CD14-positive monocyte (primary cell): ENCODE measurements around the gene SEMA5B. TPM values are rescaled to one million over a fixed set of nuclear protein-coding genes. Genes with fewer than 3 reads are reported as not detected.

Experiments used
- DNase-seq, 3 donors: peaks; one replicate each; pipeline ENCODE4 v3.0.0-alpha.2; 2011 to 2022
- H2AFZ ChIP-seq: 2 replicates; pipeline ENCODE4 v1.6.0; 2012; ENCODE audit warnings: mild to moderate bottlenecking, low read depth, low read length, inconsistent platforms; ENCODE audit not compliant: insufficient read depth, poor library complexity, severe bottlenecking
- H3K27ac ChIP-seq, 2 donors: 1 replicate in 1 of 2; 2 replicates in 1 of 2; pipeline ENCODE4 v1.5.1; 2012 to 2013; ENCODE audit warnings: low read length in 2 of 2, control low read depth in 1 of 2, inconsistent platforms in 1 of 2, low read depth in 1 of 2, mild to moderate bottlenecking in 1 of 2
- H3K27me3 ChIP-seq, 2 donors: one replicate each; pipeline versions ENCODE4 v1.6.0 to v1.6.1; 2011 to 2013; ENCODE audit warnings: low read length in 2 of 2; ENCODE audit not compliant: control insufficient read depth in 2 of 2, insufficient read depth in 2 of 2
- H3K36me3 ChIP-seq, 2 donors: replicated peaks in 1 of 2; 1 replicate in 1 of 2; 2 replicates in 1 of 2; pipeline versions ENCODE4 v1.5.1 to v1.6.1; 2012 to 2013; ENCODE audit warnings: low read length in 2 of 2, control low read depth in 1 of 2, inconsistent platforms in 1 of 2, mild to moderate bottlenecking in 1 of 2; ENCODE audit not compliant: insufficient read depth in 2 of 2, control insufficient read depth in 1 of 2
- H3K4me1 ChIP-seq, 2 donors: 1 replicate in 1 of 2; 2 replicates in 1 of 2; pipeline versions ENCODE4 v1.5.1 to v1.6.1; 2012 to 2013; ENCODE audit warnings: low read length in 2 of 2, control low read depth in 1 of 2, inconsistent platforms in 1 of 2, mild to moderate bottlenecking in 1 of 2, moderate library complexity in 1 of 2; ENCODE audit not compliant: insufficient read depth in 2 of 2, control insufficient read depth in 1 of 2
- H3K4me2 ChIP-seq: replicated peaks from 2 replicates; pipeline ENCODE3; 2012; ENCODE audit warnings: low read length, moderate library complexity, mild to moderate bottlenecking; ENCODE audit not compliant: poor library complexity, severe bottlenecking; ENCODE audit errors: extremely low read depth
- H3K4me3 ChIP-seq, 3 experiments: fragments of 200-600 bp in 1 of 3; sonication (generic) in 1 of 3; replicated peaks in 1 of 3; 1 replicate in 2 of 3; 2 replicates in 1 of 3; pipeline ENCODE4 v1.5.1; 2011 to 2013; ENCODE audit warnings: low read length in 3 of 3, mild to moderate bottlenecking in 3 of 3, control low read depth in 2 of 3, low read depth in 2 of 3, inconsistent platforms in 1 of 3, moderate library complexity in 1 of 3
- H3K79me2 ChIP-seq: 2 replicates; pipeline ENCODE4 v1.6.0; 2012; ENCODE audit warnings: mild to moderate bottlenecking, control low read depth, inconsistent platforms, low read length, moderate library complexity; ENCODE audit not compliant: insufficient read depth
- H3K9ac ChIP-seq: 2 replicates; pipeline ENCODE4 v1.6.0; 2017; ENCODE audit warnings: low read length, mild to moderate bottlenecking; ENCODE audit not compliant: insufficient read depth, poor library complexity, severe bottlenecking
- H3K9me3 ChIP-seq, 2 donors: replicated peaks in 1 of 2; 1 replicate in 1 of 2; 2 replicates in 1 of 2; pipeline versions ENCODE4 v1.5.1 to v1.6.1; 2012 to 2013; ENCODE audit warnings: low read length in 2 of 2, control low read depth in 1 of 2; ENCODE audit not compliant: control insufficient read depth in 1 of 2, insufficient read depth in 1 of 2
- H4K20me1 ChIP-seq: 2 replicates; pipeline ENCODE4 v1.6.0; 2012; ENCODE audit warnings: mild to moderate bottlenecking, low read length, control low read depth, moderate library complexity; ENCODE audit not compliant: insufficient read depth
- H3K27ac Mint-ChIP-seq, 7 donors: one replicate each; pipeline ENCODE4 v1.8.0; 2020; ENCODE audit warnings: mild to moderate bottlenecking in 7 of 7, mixed read lengths in 7 of 7, moderate library complexity in 6 of 7, inconsistent platforms in 2 of 7
- H3K27me3 Mint-ChIP-seq, 3 donors: one replicate each; pipeline ENCODE4 v1.8.0; 2021 to 2022; ENCODE audit warnings: low read depth in 3 of 3, mild to moderate bottlenecking in 3 of 3, mixed read lengths in 3 of 3, moderate library complexity in 3 of 3, inconsistent platforms in 1 of 3
- H3K36me3 Mint-ChIP-seq, 2 donors: one replicate each; pipeline ENCODE4 v1.8.0; 2020; ENCODE audit warnings: mixed read lengths in 2 of 2, inconsistent platforms in 1 of 2, mild to moderate bottlenecking in 1 of 2
- H3K4me1 Mint-ChIP-seq: one replicate; pipeline ENCODE4 v1.8.0; 2020; ENCODE audit warnings: mild to moderate bottlenecking, mixed read lengths
- H3K4me3 Mint-ChIP-seq, 2 donors: one replicate each; pipeline ENCODE4 v1.8.0; 2020; ENCODE audit warnings: mild to moderate bottlenecking in 2 of 2, mixed read lengths in 2 of 2, moderate library complexity in 1 of 2
- H3K9me3 Mint-ChIP-seq, 7 donors: one replicate each; pipeline ENCODE4 v1.8.0; 2020 to 2022; ENCODE audit warnings: mixed read lengths in 7 of 7, mild to moderate bottlenecking in 6 of 7, moderate library complexity in 6 of 7, inconsistent platforms in 2 of 7
- CTCF ChIP-seq: fragments of 200-600 bp; IDR thresholded peaks from one replicate; pipeline ENCODE4 v1.8.0; 2022; ENCODE audit warnings: antibody characterized with exemption, mild to moderate bottlenecking
- WGBS: methylation state at CpG from one replicate; pipeline ENCODE4 v1.1.5; 2013; ENCODE audit warnings: missing lambda C conversion rate; ENCODE audit not compliant: insufficient coverage; 5-methylcytosine and 5-hydroxymethylcytosine counted together
- intact Hi-C, 2 donors: fragments of 100-400 bp; cut with micrococcal nuclease; formaldehyde crosslinking; loops; one replicate each; pipeline versions ENCODE4 v1.15.0 to v1.15.1; 2023
- polyA plus RNA-seq, 3 donors: library from polyadenylated mRNA; depleted of rRNA in 1 of 3; unstranded in 2 of 3; stranded (reverse) in 1 of 3; fragments of 300-500 nt in 2 of 3; fragments of >200 nt in 1 of 3; fragmentation: Illumina TruSeq in 2 of 3; gene quantifications; 1 replicate in 2 of 3; 2 replicates in 1 of 3; pipeline ENCODE4 v1.2.3, GENCODE V29; 2012 to 2021

SEMA5B gene
- polyA plus RNA-seq, 3 donors, result not detected

- Mint-ChIP-seq H3K27ac (no peak overlapping the region), H3K36me3 (no peaks in the 10 kb centered on the region), H3K9me3 (no peaks in the 10 kb centered on the region), H3K27me3 (peaks cover 26 to 47% (median 29%) of the 10 kb centered on the region in 3 donors), H3K4me3 (peak overlapping the region in 1 of 2 donors; percentile 18), H3K4me1 (peaks cover 7% of the 10 kb centered on the region)
- Histone ChIP-seq H3K79me2 (no peaks in the 10 kb centered on the region), H3K9ac (no peak overlapping the region), H3K9me3 (no peaks in the 10 kb centered on the region), H3K4me3 (no peak overlapping the region), H3K27me3 (peaks cover 0 to 24% of the 10 kb centered on the region in 2 donors), H2AFZ (no peak overlapping the region), H3K4me1 (no peaks in the 10 kb centered on the region), H4K20me1 (no peaks in the 10 kb centered on the region), H3K36me3 (no peaks in the 10 kb centered on the region), H3K27ac (no peak overlapping the region), H3K4me2 (no peak overlapping the region)
- no peak for TF ChIP-seq CTCF
- 0% methylated on average over 2 of the region's 3 CpGs for WGBS
- intact Hi-C loops, result no loop called here
- DNase-seq, result no peak
These were observed 39.7 kb downstream of the SEMA5B start for GRCh38 chr3:122987736-122988319.

- H4K20me1 ChIP-seq, result no peaks in the 10 kb centered on the region
- H3K9me3 Mint-ChIP-seq, result no peaks in the 10 kb centered on the region
- peaks cover 7% of the 10 kb centered on the region for H3K4me1 Mint-ChIP-seq
These were observed 40.3 kb downstream of the SEMA5B start for GRCh38 chr3:122987231-122987630.

More at GRCh38 chr3:122987231-122987630, 40.3 kb downstream of the SEMA5B start:
- no peak overlapping the region for H3K27ac Mint-ChIP-seq
- H3K36me3 ChIP-seq, result no peaks in the 10 kb centered on the region
- H3K27me3 ChIP-seq, result peaks cover 0 to 19% of the 10 kb centered on the region in 2 donors
- H3K27me3 Mint-ChIP-seq, result peaks cover 24 to 43% (median 26%) of the 10 kb centered on the region in 3 donors
- no peak overlapping the region for H3K4me3 Mint-ChIP-seq
- no peak overlapping the region for H3K27ac ChIP-seq
- H3K9ac ChIP-seq, result no peak overlapping the region
- WGBS, result 100% methylated on average over 1 of the region's 2 CpGs
- H3K4me1 ChIP-seq, result no peaks in the 10 kb centered on the region
- DNase-seq, result no peak
- no peaks in the 10 kb centered on the region for H3K9me3 ChIP-seq
- TF ChIP-seq CTCF, result no peak
- intact Hi-C loops, result no loop called here
- H3K79me2 ChIP-seq, result no peaks in the 10 kb centered on the region
- H2AFZ ChIP-seq, result no peak overlapping the region
- no peaks in the 10 kb centered on the region for H3K36me3 Mint-ChIP-seq
- H3K4me2 ChIP-seq, result no peak overlapping the region
- H3K4me3 ChIP-seq, result no peak overlapping the region
